ENCODE data around the gene MED15. TPM values are rescaled to one million over a fixed set of nuclear protein-coding genes. Genes with fewer than 3 reads are reported as not detected.
A peak's percentile ranks its signal among the peaks of the same experiment; 100 is the strongest.

MED15 gene
- total and polyA plus RNA-seq, 7 donors, result 25.8 to 86.8 (median 37.5) TPM

DNA sequence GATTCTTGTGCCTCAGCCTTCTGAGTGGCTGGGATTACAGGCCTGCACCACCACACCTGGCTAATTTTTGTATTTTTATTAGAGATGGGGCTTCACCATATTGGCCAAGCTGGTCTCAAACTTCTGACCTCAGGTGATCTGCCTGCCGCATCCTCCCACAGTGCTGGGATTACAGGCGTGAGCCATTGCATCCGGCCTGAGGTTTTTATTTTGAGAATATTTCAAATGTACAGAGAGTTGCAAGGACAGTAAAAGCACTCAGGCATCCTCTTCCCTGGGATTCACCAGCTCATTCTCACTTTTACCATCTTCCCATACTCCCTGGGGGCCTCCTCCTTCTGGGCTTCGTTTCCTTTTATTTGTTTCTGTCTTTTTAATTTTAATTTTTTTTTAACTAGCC, 12.1 kb downstream of the MED15 start:
- Histone ChIP-seq H3K27ac (no peak overlapping the region), H3K4me3 (no peak overlapping the region), H3K36me3 (peaks cover 0 to 19% (median 3%) of the 10 kb centered on the region in 4 donors), H3K9me3 (no peaks in the 10 kb centered on the region), H3K27me3 (no peaks in the 10 kb centered on the region), H3K4me1 (peaks cover 0 to 67% (median 55%) of the 10 kb centered on the region in 4 donors)
- DNase-seq, result no peak
- 85% methylated on average over 4 of the region's 4 CpGs for WGBS, 2 donors
- intact Hi-C loops (cut with DNase I), result no loop called here
- TF ChIP-seq POLR2A (IDR thresholded peaks at IDR 0.05) (no peak), EP300 (IDR thresholded peaks at IDR 0.05) (no peak), POLR2AphosphoS5 (IDR thresholded peaks at IDR 0.05) (no peak), CTCF (IDR thresholded peaks at IDR 0.05) (no peak)

GRCh38 chr22:20520093-20520511, 12.7 kb downstream of the MED15 start:
- Histone ChIP-seq H3K36me3 (peaks cover 0 to 19% (median 3%) of the 10 kb centered on the region in 4 donors), H3K4me1 (peaks cover 0 to 67% (median 54%) of the 10 kb centered on the region in 4 donors), H3K27ac (no peak overlapping the region)

GRCh38 chr22:20522134-20523004, 15.0 kb downstream of the MED15 start:
- Histone ChIP-seq H3K4me3 (no peak overlapping the region), H3K4me1 (peaks cover 0 to 76% (median 52%) of the 10 kb centered on the region in 4 donors), H3K27me3 (no peaks in the 10 kb centered on the region), H3K36me3 (peaks cover 0 to 29% (median 3%) of the 10 kb centered on the region in 4 donors), H3K27ac (no peak overlapping the region), H3K9me3 (no peaks in the 10 kb centered on the region)
- WGBS, 2 donors, result 87 to 94% methylated on average over 11 of the region's 11 CpGs
- DNase-seq, result no peak
- intact Hi-C loops (cut with DNase I), result no loop called here
- TF ChIP-seq EP300 (IDR thresholded peaks at IDR 0.05), result no peak
- no peak for TF ChIP-seq POLR2A (IDR thresholded peaks at IDR 0.05)
- TF ChIP-seq POLR2AphosphoS5 (IDR thresholded peaks at IDR 0.05), result no peak
- TF ChIP-seq CTCF (IDR thresholded peaks at IDR 0.05), result no peak

More at GRCh38 chr22:20520093-20520511, 12.7 kb downstream of the MED15 start:
- no peak overlapping the region for H3K4me3 ChIP-seq
- H3K27me3 ChIP-seq, result no peaks in the 10 kb centered on the region
- no peak for TF ChIP-seq EP300 (IDR thresholded peaks at IDR 0.05)
- no peak for TF ChIP-seq CTCF (IDR thresholded peaks at IDR 0.05)
- no peak for TF ChIP-seq POLR2A (IDR thresholded peaks at IDR 0.05)
- no peak for TF ChIP-seq POLR2AphosphoS5 (IDR thresholded peaks at IDR 0.05)
- no peak for DNase-seq
- intact Hi-C loops (cut with DNase I), result no loop called here
- no peaks in the 10 kb centered on the region for H3K9me3 ChIP-seq
- WGBS, 2 donors, result 76 to 77% methylated on average over 7 of the region's 7 CpGs

DNA sequence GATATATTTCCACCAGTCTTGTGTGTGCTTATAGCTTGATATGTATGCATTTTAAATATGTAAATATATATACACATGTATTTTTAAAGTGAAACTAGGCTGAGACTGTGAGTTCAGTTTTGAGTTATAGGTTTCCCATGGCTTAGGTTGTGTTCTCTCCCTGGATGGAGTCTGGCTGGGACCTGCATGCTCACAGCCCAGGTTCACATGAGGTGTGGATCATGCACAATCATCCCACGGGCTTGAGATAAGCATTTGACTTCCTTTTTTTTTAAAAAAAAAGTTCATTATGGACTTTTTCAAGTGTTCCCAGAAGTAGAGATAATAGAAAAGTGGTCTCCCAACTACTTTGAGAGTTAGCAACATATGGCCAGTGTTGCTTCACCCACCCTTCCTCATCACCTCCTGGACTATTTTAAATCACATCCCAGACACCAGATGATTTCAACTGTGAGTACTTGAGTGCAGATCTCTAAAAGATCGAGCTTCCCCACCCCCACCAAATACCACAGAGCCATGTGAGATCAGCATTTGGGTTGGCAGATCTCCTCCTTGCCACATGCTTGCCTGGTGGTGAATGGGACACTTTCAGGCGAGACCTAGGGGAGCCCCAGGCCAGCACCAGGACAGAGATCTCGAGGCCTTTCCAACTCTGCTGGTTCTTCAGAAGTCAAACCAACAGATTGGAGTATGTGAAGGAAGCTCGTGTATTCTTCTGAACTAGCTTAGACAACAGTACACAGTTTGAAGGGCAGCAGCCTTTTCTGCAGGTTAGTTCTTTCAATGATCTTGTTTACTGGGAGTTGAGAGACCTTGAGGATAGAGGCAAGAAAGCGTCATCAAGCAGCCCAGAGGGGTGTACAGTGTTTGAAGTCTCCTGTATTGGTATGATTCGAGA, 15.9 kb downstream of the MED15 start:
- WGBS, 2 donors, result 51 to 53% methylated on average over 7 of the region's 7 CpGs
- H3K4me3 ChIP-seq, result no peak overlapping the region
- H3K27me3 ChIP-seq, result no peaks in the 10 kb centered on the region
- peaks cover 0 to 67% (median 48%) of the 10 kb centered on the region in 4 donors for H3K4me1 ChIP-seq
- no peak for DNase-seq
- H3K9me3 ChIP-seq, result no peaks in the 10 kb centered on the region
- no peak for TF ChIP-seq POLR2AphosphoS5 (IDR thresholded peaks at IDR 0.05)
- TF ChIP-seq CTCF (IDR thresholded peaks at IDR 0.05), result no peak
- no peak for TF ChIP-seq POLR2A (IDR thresholded peaks at IDR 0.05)
- TF ChIP-seq EP300 (IDR thresholded peaks at IDR 0.05), result no peak
- H3K36me3 ChIP-seq, result peaks cover 0 to 37% (median 6%) of the 10 kb centered on the region in 4 donors
- peak overlapping the region in 2 of 4 donors; percentile 1 to 37 for H3K27ac ChIP-seq
- intact Hi-C loops (cut with DNase I), result no loop called here

All from sigmoid colon (tissue), 7 donors.